NCI-H146 (cell line): ENCODE data around the gene SPPL3.
"Not testable (repeated sequence)": the region's sequence is repeated elsewhere in the genome, so short reads cannot be mapped to it uniquely, and the experiment has no call there.

Experiments
- DNase-seq: peaks from one replicate; lab custom pipeline; 2025; lab: John Stamatoyannopoulos, UW

SPPL3 gene

GRCh38 chr12:120817559-120818330, 86.4 kb downstream of the SPPL3 start:
- no peak for DNase-seq

GRCh38 chr12:120816363-120816762, 87.8 kb downstream of the SPPL3 start:
- no peak for DNase-seq

- no peak for DNase-seq
Observed at GRCh38 chr12:120814903-120815429, 89.2 kb downstream of the SPPL3 start.

- DNase-seq, result no peak
Observed at GRCh38 chr12:120814203-120814902, 89.8 kb downstream of the SPPL3 start.

GRCh38 chr12:120813588-120814153, 90.5 kb downstream of the SPPL3 start:
- DNase-seq, result no peak

GRCh38 chr12:120810021-120810420, 94.1 kb downstream of the SPPL3 start:
- no peak for DNase-seq

GRCh38 chr12:120804428-120804827, 99.7 kb downstream of the SPPL3 start:
- no peak for DNase-seq

- DNase-seq, result no peak
Observed at GRCh38 chr12:120801146-120801545, 103.0 kb downstream of the SPPL3 start.

- no peak for DNase-seq
Observed at GRCh38 chr12:120800665-120801064, 103.5 kb downstream of the SPPL3 start.

- DNase-seq, result no peak
Observed at GRCh38 chr12:120799243-120800045, 104.7 kb downstream of the SPPL3 start.

- DNase-seq, result no peak
Observed at GRCh38 chr12:120798696-120799095, 105.5 kb downstream of the SPPL3 start.

GRCh38 chr12:120797677-120798642, 106.2 kb downstream of the SPPL3 start:
- DNase-seq, result no peak

GRCh38 chr12:120795441-120796178, 108.5 kb downstream of the SPPL3 start:
- DNase-seq, result no peak

GRCh38 chr12:120793357-120793756, 110.8 kb downstream of the SPPL3 start:
- no peak for DNase-seq

GRCh38 chr12:120792456-120792855, 111.7 kb downstream of the SPPL3 start:
- DNase-seq, result not testable (repeated sequence)

- DNase-seq, result no peak
Observed at GRCh38 chr12:120791669-120792176, 112.4 kb downstream of the SPPL3 start.

GRCh38 chr12:120790114-120790513, 114.0 kb downstream of the SPPL3 start:
- no peak for DNase-seq

- no peak for DNase-seq
Observed at GRCh38 chr12:120787889-120788288, 116.3 kb downstream of the SPPL3 start.

GRCh38 chr12:120784804-120785203, 119.4 kb downstream of the SPPL3 start:
- DNase-seq, result no peak

GRCh38 chr12:120783197-120783596, 121.0 kb downstream of the SPPL3 start:
- DNase-seq, result no peak
